Hepatocyte (in vitro differentiated cells): ENCODE measurements around the gene JUNB. TPM values are rescaled to one million over a fixed set of nuclear protein-coding genes. Genes with fewer than 3 reads are reported as not detected.

Source experiments
- DNase-seq: peaks from one replicate; pipeline ENCODE4 v3.0.0-alpha.2; 2016; ENCODE audit warnings: low spot score
- H2AFZ ChIP-seq: fragments of 200-600 bp; sonication (generic); 2 replicates; pipeline ENCODE4 v1.6.0; 2016; ENCODE audit warnings: antibody characterized with exemption, mild to moderate bottlenecking
- H3K27ac ChIP-seq: fragments of 200-600 bp; sonication (generic); 2 replicates; pipeline ENCODE4 v1.5.1; 2016; ENCODE audit warnings: mild to moderate bottlenecking
- H3K27me3 ChIP-seq: fragments of 200-600 bp; sonication (generic); 2 replicates; pipeline ENCODE4 v1.6.1; 2016
- H3K36me3 ChIP-seq: fragments of 200-600 bp; sonication (generic); replicated peaks from 2 replicates; pipeline ENCODE4 v1.5.1; 2016; ENCODE audit warnings: low read depth; ENCODE audit not compliant: insufficient read depth
- H3K4me1 ChIP-seq: fragments of 200-600 bp; sonication (generic); 2 replicates; pipeline ENCODE4 v1.5.1; 2016; ENCODE audit warnings: mild to moderate bottlenecking, moderate library complexity; ENCODE audit not compliant: insufficient read depth
- H3K4me2 ChIP-seq: fragments of 200-600 bp; sonication (generic); 2 replicates; pipeline ENCODE4 v1.6.0; 2016
- H3K4me3 ChIP-seq: fragments of 200-600 bp; sonication (generic); 2 replicates; pipeline ENCODE4 v1.5.1; 2016; ENCODE audit warnings: mild to moderate bottlenecking
- H3K79me2 ChIP-seq: fragments of 200-600 bp; sonication (generic); 2 replicates; pipeline ENCODE4 v1.6.0; 2017; ENCODE audit warnings: mild to moderate bottlenecking
- H3K9me2 ChIP-seq: fragments of 200-600 bp; sonication (generic); replicated peaks from 2 replicates; pipeline ENCODE4 v1.6.0; 2017; ENCODE audit warnings: mild to moderate bottlenecking; ENCODE audit not compliant: insufficient read depth
- H3K9me3 ChIP-seq: fragments of 200-600 bp; sonication (generic); 2 replicates; pipeline ENCODE4 v1.5.1; 2016; ENCODE audit warnings: low read depth, mild to moderate bottlenecking
- H4K20me1 ChIP-seq: fragments of 200-600 bp; sonication (generic); 2 replicates; pipeline ENCODE4 v1.6.0; 2016; ENCODE audit warnings: mild to moderate bottlenecking; ENCODE audit not compliant: insufficient read depth, poor library complexity, severe bottlenecking
- CTCF ChIP-seq: fragments of 200-600 bp; sonication (generic); IDR thresholded peaks from 2 replicates; pipeline ENCODE4 v1.5.1; 2016; ENCODE audit warnings: antibody characterized with exemption, mild to moderate bottlenecking; ENCODE audit not compliant: poor library complexity
- EZH2 ChIP-seq: fragments of 200-600 bp; sonication (generic); IDR thresholded peaks from 2 replicates; pipeline ENCODE4 v1.6.1; 2016; ENCODE audit warnings: antibody characterized with exemption, mild to moderate bottlenecking, borderline replicate concordance
- EZH2phosphoT487 ChIP-seq: fragments of 200-600 bp; sonication (generic); IDR thresholded peaks from one replicate; pipeline ENCODE4 v1.6.1; 2018; ENCODE audit warnings: antibody characterized with exemption, mild to moderate bottlenecking, low read depth, moderate library complexity; ENCODE audit not compliant: unreplicated experiment, severe bottlenecking
- WGBS: methylation state at CpG from one replicate; pipeline ENCODE4 v1.1.6; 2016; ENCODE audit warnings: low lambda C conversion rate; ENCODE audit errors: missing lambda C conversion rate; 5-methylcytosine and 5-hydroxymethylcytosine counted together
- polyA plus RNA-seq: library from polyadenylated mRNA; unstranded; fragments of >200 nt; fragmentation: Nextera tagmentation; extraction: Ambion mirVana; gene quantifications from 2 replicates; pipeline ENCODE4 v1.2.1, GENCODE V29; 2016
- total RNA-seq: library from RNA; depleted of rRNA; stranded (reverse); fragments of >200 nt; gene quantifications from 2 replicates; pipeline ENCODE4 v1.2.3, GENCODE V29; 2014

JUNB gene
- total and polyA plus RNA-seq, 2 experiments from 2014 or later = 399 to 539 TPM

DNA sequence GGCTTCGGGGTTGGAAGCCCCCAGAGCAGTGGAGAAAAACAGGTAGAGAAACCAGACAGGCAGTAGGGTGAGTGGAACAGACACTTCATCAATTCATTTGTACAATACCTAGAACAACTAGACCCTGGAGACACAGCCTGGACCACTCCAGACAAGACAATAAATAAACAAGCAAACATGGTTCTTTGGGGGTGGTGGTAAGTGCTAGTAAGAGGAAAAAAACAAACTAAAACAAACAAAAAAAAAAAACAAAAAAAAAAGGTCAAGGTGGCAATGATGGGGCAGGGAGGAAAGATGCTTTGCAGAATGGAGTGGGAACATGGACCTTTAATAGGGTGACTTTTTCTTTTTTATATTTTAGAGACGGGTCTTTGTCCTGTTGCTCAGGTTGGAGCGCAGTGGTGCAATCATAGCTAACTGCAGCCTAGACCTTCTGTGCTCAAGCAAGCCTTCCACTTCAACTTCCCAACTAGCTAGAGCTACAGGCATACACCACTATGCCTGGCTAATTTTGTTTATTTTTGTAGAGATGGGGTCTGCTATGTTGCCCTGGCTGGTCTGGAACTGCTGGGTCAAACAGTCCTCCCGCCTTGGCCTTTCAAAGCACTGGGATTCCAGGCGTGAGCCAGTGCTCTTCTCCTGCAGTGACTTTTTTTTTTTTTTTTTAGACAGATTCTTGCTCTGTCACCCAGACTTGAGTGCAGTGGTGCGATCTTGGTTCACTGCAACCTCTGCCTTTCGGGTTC lies 3.1 kb downstream of the JUNB start:
- DNase-seq = no peak
- no peaks in the 10 kb centered on the region for H3K36me3 ChIP-seq
- TF ChIP-seq EZH2 = no peak
- no peak for TF ChIP-seq EZH2phosphoT487
- no peak for TF ChIP-seq CTCF
- H3K4me1 ChIP-seq = peaks cover 14% of the 10 kb centered on the region
- peaks cover 10% of the 10 kb centered on the region for H4K20me1 ChIP-seq
- H3K79me2 ChIP-seq = peaks cover 20% of the 10 kb centered on the region
- peak overlapping the region; percentile 84 for H3K4me2 ChIP-seq
- no peaks in the 10 kb centered on the region for H3K27me3 ChIP-seq
- peak overlapping the region; percentile 99 for H3K27ac ChIP-seq
- 73% methylated on average over 7 of the region's 7 CpGs for WGBS
- H2AFZ ChIP-seq = no peak overlapping the region
- H3K4me3 ChIP-seq = peak overlapping the region; percentile 12
- no peaks in the 10 kb centered on the region for H3K9me3 ChIP-seq
- H3K9me2 ChIP-seq = no peaks in the 10 kb centered on the region

DNA sequence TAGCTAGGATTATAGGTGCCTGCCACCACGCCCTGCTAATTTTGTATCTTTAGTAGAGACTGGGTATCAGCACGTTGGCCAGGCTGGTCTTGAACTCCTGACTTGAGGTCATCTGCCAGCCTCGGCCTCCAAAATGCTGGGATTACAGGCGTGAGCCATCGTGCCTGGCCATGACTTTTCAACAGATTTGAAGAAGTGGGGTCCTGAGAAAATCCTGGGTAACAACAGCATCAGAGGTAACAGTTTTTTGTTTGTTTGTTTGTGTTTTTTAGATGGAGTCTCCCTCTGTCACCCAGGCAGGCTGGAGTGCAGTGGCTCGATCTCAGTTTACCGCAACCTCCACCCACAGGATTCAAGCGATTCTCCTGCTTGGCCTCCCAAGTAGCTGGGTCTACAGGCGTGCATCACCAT lies 3.7 kb downstream of the JUNB start:
- Histone ChIP-seq H3K4me3 (no peak overlapping the region), H3K27ac (peak overlapping the region; percentile 99), H3K36me3 (no peaks in the 10 kb centered on the region), H2AFZ (no peak overlapping the region), H3K9me3 (no peaks in the 10 kb centered on the region), H3K4me2 (no peak overlapping the region), H3K9me2 (no peaks in the 10 kb centered on the region), H3K27me3 (no peaks in the 10 kb centered on the region), H3K79me2 (peaks cover 26% of the 10 kb centered on the region), H4K20me1 (peaks cover 10% of the 10 kb centered on the region), H3K4me1 (peaks cover 16% of the 10 kb centered on the region)
- no peak for DNase-seq
- 85% methylated on average over 9 of the region's 9 CpGs for WGBS
- TF ChIP-seq EZH2phosphoT487 (no peak), CTCF (no peak), EZH2 (no peak)

DNA sequence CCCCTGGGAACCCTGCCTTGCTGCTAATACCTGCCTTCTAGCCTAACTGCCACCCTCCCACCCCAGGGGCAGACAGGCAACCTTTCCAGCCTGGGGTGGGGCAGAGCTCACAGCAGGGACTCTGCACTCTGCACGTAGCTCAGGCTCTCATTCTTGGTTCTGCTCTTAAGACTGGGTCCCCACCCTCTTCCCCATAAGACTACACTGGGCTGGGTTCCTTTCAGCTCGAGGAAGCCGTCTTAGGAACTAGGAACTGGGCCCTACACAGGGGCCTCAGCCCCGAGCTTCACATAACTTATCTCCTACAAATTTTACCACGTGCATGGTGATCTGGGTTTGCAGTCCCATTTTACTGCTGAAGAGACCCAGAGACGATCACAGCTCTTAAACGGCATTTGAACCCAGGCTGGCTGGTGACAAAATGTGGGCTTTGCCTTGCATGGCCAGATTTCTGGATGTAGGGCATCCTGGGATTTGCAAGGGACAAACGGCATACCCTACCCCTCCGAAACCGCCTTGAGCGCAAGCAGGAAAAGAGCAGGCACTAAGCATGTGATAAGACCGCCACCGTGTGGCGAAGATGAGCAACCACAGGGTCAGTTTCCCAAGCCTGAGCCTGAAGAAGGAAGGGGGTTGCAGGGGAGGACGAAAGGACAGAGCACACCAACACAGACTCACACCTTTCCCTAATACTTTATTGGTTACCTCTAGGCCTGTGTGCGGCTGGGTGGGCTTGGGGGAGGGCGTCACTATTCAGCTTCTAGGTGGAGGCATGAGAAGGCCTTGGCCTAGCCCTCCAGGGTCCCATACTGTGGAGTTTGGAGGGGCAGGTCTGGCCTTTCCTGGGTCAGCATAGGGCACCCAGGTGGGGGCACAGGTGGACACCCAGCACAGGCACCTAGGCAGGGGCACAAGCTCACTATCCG lies 5.1 kb downstream of the JUNB start:
- peaks cover 16% of the 10 kb centered on the region for H4K20me1 ChIP-seq
- peaks cover 18% of the 10 kb centered on the region for H3K4me1 ChIP-seq
- H3K79me2 ChIP-seq = peaks cover 40% of the 10 kb centered on the region
- H3K27me3 ChIP-seq = no peaks in the 10 kb centered on the region
- no peak overlapping the region for H2AFZ ChIP-seq
- peak overlapping the region; percentile 55 for H3K27ac ChIP-seq
- peak overlapping the region; percentile 58 for H3K4me2 ChIP-seq
- no peaks in the 10 kb centered on the region for H3K9me3 ChIP-seq
- no peaks in the 10 kb centered on the region for H3K9me2 ChIP-seq
- DNase-seq = peak; percentile 90
- H3K4me3 ChIP-seq = no peak overlapping the region
- WGBS = 17% methylated on average over 18 of the region's 18 CpGs
- peak; percentile 87 for TF ChIP-seq CTCF
- no peak for TF ChIP-seq EZH2
- H3K36me3 ChIP-seq = no peaks in the 10 kb centered on the region
